DND-41 (cell line): ENCODE results near the gene IRF2BP1.

Experiments used
- ATAC-seq: fragments of 200-7000 bp; cut with Tn5 transposase; 3 replicates; pipeline ENCODE4 v1.9.1; 2021; ENCODE audit warnings: low read depth; ENCODE audit not compliant: insufficient read depth
- DNase-seq: peaks from one replicate; pipeline ENCODE4 v3.0.0-alpha.2; 2020
- H2AFZ ChIP-seq: 2 replicates; pipeline ENCODE4 v1.6.0; 2012; ENCODE audit warnings: low read depth, low read length
- H3K27ac ChIP-seq: 2 replicates; pipeline ENCODE4 v1.5.1; 2012; ENCODE audit warnings: low read length, inconsistent platforms
- H3K27me3 ChIP-seq: fragments of 200-600 bp; sonication (generic); 2 replicates; pipeline ENCODE4 v1.6.0; 2012; ENCODE audit warnings: low read length, mild to moderate bottlenecking, inconsistent platforms; ENCODE audit not compliant: insufficient read depth, poor library complexity
- H3K36me3 ChIP-seq: 2 replicates; pipeline ENCODE4 v1.5.1; 2012; ENCODE audit warnings: low read length, inconsistent platforms; ENCODE audit not compliant: insufficient read depth
- H3K4me1 ChIP-seq: 2 replicates; pipeline ENCODE4 v1.5.1; 2012; ENCODE audit warnings: mild to moderate bottlenecking, low read length; ENCODE audit not compliant: insufficient read depth
- H3K4me2 ChIP-seq: 2 replicates; pipeline ENCODE4 v1.6.0; 2012; ENCODE audit warnings: mild to moderate bottlenecking, moderate library complexity, low read length, inconsistent platforms; ENCODE audit not compliant: insufficient read depth
- H3K4me3 ChIP-seq, 2 experiments: fragments of 200-600 bp in 1 of 2; shearing (Covaris generic) in 1 of 2; 2 replicates each; pipeline ENCODE4 v1.5.1; 2012 to 2016; ENCODE audit warnings: inconsistent platforms in 2 of 2, low read length in 2 of 2, mild to moderate bottlenecking in 2 of 2, low read depth in 1 of 2, moderate library complexity in 1 of 2
- H3K79me2 ChIP-seq: 2 replicates; pipeline ENCODE4 v1.6.0; 2012; ENCODE audit warnings: low read length, inconsistent platforms; ENCODE audit not compliant: insufficient read depth
- H3K9ac ChIP-seq: 2 replicates; pipeline ENCODE4 v1.6.0; 2012; ENCODE audit warnings: low read depth, mild to moderate bottlenecking, inconsistent platforms, low read length, moderate library complexity
- H3K9me3 ChIP-seq: 2 replicates; pipeline ENCODE4 v1.5.1; 2012; ENCODE audit warnings: low read length, moderate library complexity, mild to moderate bottlenecking, inconsistent platforms; ENCODE audit not compliant: insufficient read depth, severe bottlenecking
- H4K20me1 ChIP-seq: 2 replicates; pipeline ENCODE4 v1.6.0; 2012; ENCODE audit warnings: low read length; ENCODE audit not compliant: insufficient read depth
- CTCF ChIP-seq: IDR thresholded peaks from 2 replicates; pipeline ENCODE4 v1.5.1; 2012; ENCODE audit warnings: borderline replicate concordance, low read length, moderate library complexity, mild to moderate bottlenecking; ENCODE audit not compliant: poor library complexity, severe bottlenecking; ENCODE audit errors: extremely low read depth
- EZH2 ChIP-seq: IDR thresholded peaks from 3 replicates; pipeline ENCODE4 v1.6.1; 2012; ENCODE audit warnings: borderline replicate concordance, low read depth, mild to moderate bottlenecking, moderate library complexity, low read length, inconsistent platforms; ENCODE audit not compliant: severe bottlenecking

IRF2BP1 gene

GRCh38 chr19:45895519-45895972 is 9.6 kb upstream of the IRF2BP1 start:
- peaks cover 43% of the 10 kb centered on the region for H3K36me3 ChIP-seq

GRCh38 chr19:45890877-45891276 is 4.9 kb upstream of the IRF2BP1 start:
- TF ChIP-seq EZH2, result no peak
- no peak for TF ChIP-seq CTCF
- Histone ChIP-seq H4K20me1 (no peaks in the 10 kb centered on the region), H3K79me2 (peaks cover 5% of the 10 kb centered on the region; the same call in 1 of the 2 replicates), H3K27me3 (no peaks in the 10 kb centered on the region), H3K4me2 (no peak overlapping the region), H3K36me3 (peaks cover 14% of the 10 kb centered on the region; the same call in 1 of the 2 replicates), H3K9me3 (no peaks in the 10 kb centered on the region), H2AFZ (no peak overlapping the region), H3K4me1 (peaks cover 11% of the 10 kb centered on the region), H3K27ac (no peak overlapping the region), H3K4me3 (no peak overlapping the region), H3K9ac (no peak overlapping the region)
- ATAC-seq (no peak), DNase-seq (no peak)

More at GRCh38 chr19:45895519-45895972, 9.6 kb upstream of the IRF2BP1 start:
- no peaks in the 10 kb centered on the region for H3K27me3 ChIP-seq
- H3K79me2 ChIP-seq, result peaks cover 11% of the 10 kb centered on the region
- no peak overlapping the region for H3K9ac ChIP-seq
- peaks cover 4% of the 10 kb centered on the region; the same call in 1 of the 2 replicates for H4K20me1 ChIP-seq
- no peak overlapping the region for H3K27ac ChIP-seq
- DNase-seq (no peak), ATAC-seq (no peak)
- no peaks in the 10 kb centered on the region for H3K9me3 ChIP-seq
- no peak overlapping the region for H3K4me3 ChIP-seq
- no peak for TF ChIP-seq EZH2
- no peak for TF ChIP-seq CTCF
- no peak overlapping the region for H3K4me2 ChIP-seq
- no peak overlapping the region for H2AFZ ChIP-seq
- H3K4me1 ChIP-seq, result peaks cover 5% of the 10 kb centered on the region

- Histone ChIP-seq H3K4me1 (peaks cover 23% of the 10 kb centered on the region), H4K20me1 (peaks cover 13% of the 10 kb centered on the region), H3K27me3 (no peaks in the 10 kb centered on the region), H3K9ac (no peak overlapping the region), H3K4me3 (no peak overlapping the region), H2AFZ (no peak overlapping the region), H3K36me3 (peaks cover 13% of the 10 kb centered on the region), H3K27ac (no peak overlapping the region), H3K79me2 (peaks cover 19% of the 10 kb centered on the region), H3K9me3 (no peaks in the 10 kb centered on the region), H3K4me2 (no peak overlapping the region)
- ATAC-seq, result no peak
- DNase-seq, result no peak
- no peak for TF ChIP-seq CTCF
- TF ChIP-seq EZH2, result no peak
Measured at GRCh38 chr19:45889210-45889885, 3.4 kb upstream of the IRF2BP1 start.
